Progenitor cell of endocrine pancreas (in vitro differentiated cells): ENCODE data around the gene NPAS2. TPM values are rescaled to one million over a fixed set of nuclear protein-coding genes. Genes with fewer than 3 reads are reported as not detected.

Source experiments
- DNase-seq: peaks from one replicate; pipeline ENCODE4 v3.0.0; 2021; ENCODE audit warnings: low spot score; ENCODE audit not compliant: unreplicated experiment
- H3K27ac Mint-ChIP-seq: 2 replicates; pipeline ENCODE4 v1.8.0; 2021; ENCODE audit warnings: mild to moderate bottlenecking, moderate library complexity, mixed read lengths
- H3K27me3 Mint-ChIP-seq: 2 replicates; pipeline ENCODE4 v1.8.0; 2021; ENCODE audit warnings: mixed read lengths
- H3K36me3 Mint-ChIP-seq: 2 replicates; pipeline ENCODE4 v1.8.0; 2022; ENCODE audit warnings: mixed read lengths; ENCODE audit not compliant: insufficient read depth
- H3K4me1 Mint-ChIP-seq: 2 replicates; pipeline ENCODE4 v1.8.0; 2021; ENCODE audit warnings: low read depth, mixed read lengths
- H3K4me3 Mint-ChIP-seq: 2 replicates; pipeline ENCODE4 v1.8.0; 2021; ENCODE audit warnings: low read depth, mild to moderate bottlenecking, moderate library complexity, mixed read lengths
- H3K9me3 Mint-ChIP-seq: 2 replicates; pipeline ENCODE4 v1.8.0; 2021; ENCODE audit warnings: low read depth, mixed read lengths
- CTCF ChIP-seq: fragments of 200-600 bp; sonication (generic); IDR thresholded peaks from one replicate; pipeline ENCODE4 v1.5.0; 2021; ENCODE audit warnings: antibody characterized with exemption, mild to moderate bottlenecking; ENCODE audit not compliant: unreplicated experiment
- total RNA-seq: library from RNA; stranded (reverse); gene quantifications from 2 replicates; pipeline ENCODE4 v1.2.1, GENCODE V29; 2021

Gene NPAS2
- total RNA-seq, 1 donor from 2014 or later: 0.84 TPM

- Mint-ChIP-seq H3K36me3 (peaks cover 41% of the 10 kb centered on the region), H3K4me3 (peak overlapping the region; percentile 95), H3K27ac (peak overlapping the region; percentile 98), H3K27me3 (no peaks in the 10 kb centered on the region), H3K9me3 (no peaks in the 10 kb centered on the region), H3K4me1 (peaks cover 26% of the 10 kb centered on the region)
- TF ChIP-seq CTCF: no peak
- no peak for DNase-seq
These were observed 183.4 kb downstream of the NPAS2 start for GRCh38 chr2:101003278-101003775.

DNA sequence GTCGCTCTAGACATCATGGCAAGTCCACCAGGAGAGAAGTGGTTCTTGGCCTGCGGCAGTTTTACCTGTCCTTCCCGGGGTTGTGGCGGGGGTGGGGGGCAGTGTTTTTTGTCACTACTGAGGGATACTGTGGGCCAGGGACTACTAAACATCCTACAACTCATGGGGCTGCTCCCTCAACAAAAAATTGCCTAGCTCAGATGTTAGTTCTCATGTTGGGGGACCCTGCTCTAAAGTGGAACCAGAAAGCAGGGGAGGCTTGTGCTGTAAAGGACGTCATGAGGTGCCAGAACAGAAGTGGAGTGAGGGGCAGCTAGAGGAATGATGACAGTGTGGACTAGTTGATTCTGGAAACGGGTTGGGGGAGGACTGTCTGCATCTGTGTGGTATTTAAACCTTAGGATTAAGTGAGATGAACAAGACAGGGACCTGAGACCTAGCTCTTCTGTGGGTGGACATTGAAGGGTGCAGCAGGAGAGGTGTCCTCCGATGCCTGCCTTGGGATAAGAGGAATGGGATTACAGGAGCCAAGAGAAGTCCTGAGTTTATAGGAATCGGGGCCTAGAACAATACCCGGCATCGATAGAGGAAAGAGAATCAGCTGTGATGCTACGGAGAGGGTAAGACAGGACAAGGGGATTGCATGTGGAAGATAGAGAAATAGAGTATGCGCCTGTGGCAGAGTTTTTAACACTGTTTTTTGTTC, 184.8 kb downstream of the NPAS2 start:
- H3K4me1 Mint-ChIP-seq: peaks cover 26% of the 10 kb centered on the region
- H3K9me3 Mint-ChIP-seq: no peaks in the 10 kb centered on the region
- H3K27ac Mint-ChIP-seq: peak overlapping the region; percentile 98
- peaks cover 49% of the 10 kb centered on the region for H3K36me3 Mint-ChIP-seq
- H3K27me3 Mint-ChIP-seq: no peaks in the 10 kb centered on the region
- DNase-seq: no peak
- peak overlapping the region; percentile 95 for H3K4me3 Mint-ChIP-seq
- TF ChIP-seq CTCF: no peak

GRCh38 chr2:101006065-101006715, 186.3 kb downstream of the NPAS2 start:
- Mint-ChIP-seq H3K27me3 (no peaks in the 10 kb centered on the region), H3K27ac (peak overlapping the region; percentile 50), H3K36me3 (peaks cover 52% of the 10 kb centered on the region), H3K4me1 (peaks cover 26% of the 10 kb centered on the region), H3K9me3 (no peaks in the 10 kb centered on the region), H3K4me3 (no peak overlapping the region)
- no peak for DNase-seq
- TF ChIP-seq CTCF: no peak

DNA sequence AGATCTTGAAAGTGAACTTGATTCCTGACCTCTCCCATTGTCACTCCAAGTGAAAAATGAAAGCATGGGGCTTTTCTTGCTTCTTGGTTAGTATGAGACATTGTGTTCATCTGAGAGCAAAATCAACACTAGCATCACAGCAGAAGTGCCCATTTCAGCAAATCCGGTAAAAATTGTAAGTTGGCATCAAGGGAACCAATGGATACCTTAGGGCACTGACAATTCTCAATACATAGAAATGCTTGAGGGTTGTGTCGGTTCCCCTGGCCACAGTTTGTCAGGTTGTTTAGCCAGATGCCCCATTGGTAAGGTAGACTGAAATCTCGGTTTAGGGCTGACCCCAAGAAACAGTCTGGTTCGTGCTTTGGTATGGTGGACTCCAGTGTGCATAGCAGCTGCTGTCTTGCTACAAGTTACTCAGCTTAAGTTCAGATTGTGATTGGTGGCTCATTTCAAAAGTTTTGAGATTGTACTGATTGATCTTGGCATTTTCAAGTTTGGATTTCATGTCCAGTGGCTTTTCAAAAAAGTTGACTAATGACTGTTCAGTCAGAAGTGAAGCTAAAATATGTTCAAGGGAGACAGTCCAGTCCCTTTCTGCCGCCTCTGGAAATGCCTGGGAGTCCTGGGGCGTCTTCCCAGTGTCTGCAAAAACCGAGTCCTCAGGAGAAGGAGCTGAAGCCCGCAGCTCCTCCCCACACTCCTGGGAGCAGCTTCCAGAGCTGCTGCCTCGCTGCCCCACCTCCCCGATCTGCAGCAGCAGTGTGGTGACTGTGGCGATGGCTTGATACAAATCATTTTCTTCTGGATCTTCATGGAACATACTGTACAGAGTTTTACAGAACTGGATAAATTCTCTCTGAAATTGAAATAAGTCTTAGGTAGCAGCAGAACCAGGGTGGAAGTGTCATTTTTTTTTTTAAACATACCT, 187.7 kb downstream of the NPAS2 start:
- Mint-ChIP-seq H3K27ac (peak overlapping the region; percentile 44), H3K9me3 (no peaks in the 10 kb centered on the region), H3K4me3 (no peak overlapping the region), H3K4me1 (peaks cover 23% of the 10 kb centered on the region), H3K36me3 (peaks cover 54% of the 10 kb centered on the region), H3K27me3 (no peaks in the 10 kb centered on the region)
- DNase-seq: no peak
- no peak for TF ChIP-seq CTCF

GRCh38 chr2:101011152-101011551, 191.2 kb downstream of the NPAS2 start:
- H3K27ac Mint-ChIP-seq: peak overlapping the region; percentile 84
- peaks cover 34% of the 10 kb centered on the region for H3K36me3 Mint-ChIP-seq
- H3K9me3 Mint-ChIP-seq: no peaks in the 10 kb centered on the region
- TF ChIP-seq CTCF: no peak
- H3K4me3 Mint-ChIP-seq: no peak overlapping the region
- H3K27me3 Mint-ChIP-seq: no peaks in the 10 kb centered on the region
- no peak for DNase-seq
- no peaks in the 10 kb centered on the region for H3K4me1 Mint-ChIP-seq
